Smooth muscle cell (in vitro differentiated cells): Measurements from ENCODE around the gene WDR27. TPM values are rescaled to one million over a fixed set of nuclear protein-coding genes. Genes with fewer than 3 reads are reported as not detected.

Experiments used
- DNase-seq: peaks from one replicate; lab custom pipeline; 2025; ENCODE audit not compliant: unreplicated experiment; lab: John Stamatoyannopoulos, UW
- H2AFZ ChIP-seq: fragments of 200-600 bp; sonication (generic); 2 replicates; pipeline ENCODE4 v1.6.0; 2016; ENCODE audit warnings: antibody characterized with exemption, low read depth, mild to moderate bottlenecking
- H3F3A ChIP-seq: fragments of 200-600 bp; sonication (generic); 2 replicates; pipeline ENCODE4 v1.6.0; 2017; ENCODE audit warnings: antibody characterized with exemption, low read depth
- H3K27ac ChIP-seq: fragments of 200-600 bp; sonication (generic); 2 replicates; pipeline ENCODE4 v1.5.1; 2016; ENCODE audit warnings: low read depth, mild to moderate bottlenecking
- H3K27me3 ChIP-seq: fragments of 200-600 bp; sonication (generic); 2 replicates; pipeline ENCODE4 v1.6.1; 2016; ENCODE audit warnings: low read depth, mild to moderate bottlenecking
- H3K36me3 ChIP-seq: fragments of 200-600 bp; sonication (generic); 2 replicates; pipeline ENCODE4 v1.5.1; 2016; ENCODE audit warnings: low read depth
- H3K4me1 ChIP-seq: fragments of 200-600 bp; sonication (generic); 2 replicates; pipeline ENCODE4 v1.5.1; 2016; ENCODE audit warnings: low read depth
- H3K4me2 ChIP-seq: fragments of 200-600 bp; sonication (generic); 2 replicates; pipeline ENCODE4 v1.6.0; 2016; ENCODE audit warnings: mild to moderate bottlenecking
- H3K4me3 ChIP-seq: fragments of 200-600 bp; sonication (generic); 2 replicates; pipeline ENCODE4 v1.5.1; 2016; ENCODE audit warnings: mild to moderate bottlenecking
- H3K79me2 ChIP-seq: fragments of 200-600 bp; sonication (generic); 2 replicates; pipeline ENCODE4 v1.6.0; 2016; ENCODE audit warnings: low read depth, mild to moderate bottlenecking
- H3K9ac ChIP-seq: fragments of 200-600 bp; sonication (generic); 2 replicates; pipeline ENCODE4 v1.6.0; 2016; ENCODE audit warnings: low read depth
- H3K9me3 ChIP-seq: fragments of 200-600 bp; sonication (generic); replicated peaks from 2 replicates; pipeline ENCODE4 v1.5.1; 2016; ENCODE audit warnings: low read depth
- H4K20me1 ChIP-seq: fragments of 200-600 bp; sonication (generic); 2 replicates; pipeline ENCODE4 v1.6.0; 2016; ENCODE audit warnings: low read depth
- CTCF ChIP-seq: fragments of 200-600 bp; sonication (generic); IDR thresholded peaks from 2 replicates; pipeline ENCODE4 v1.5.1; 2017; ENCODE audit warnings: borderline replicate concordance, mild to moderate bottlenecking, antibody characterized with exemption; ENCODE audit not compliant: insufficient read depth, poor library complexity, severe bottlenecking
- WGBS: methylation state at CpG from one replicate; pipeline ENCODE4 v1.1.7; 2016; ENCODE audit warnings: low lambda C conversion rate; 5-methylcytosine and 5-hydroxymethylcytosine counted together
- polyA plus RNA-seq: library from polyadenylated mRNA; unstranded; fragments of >200 nt; fragmentation: Nextera tagmentation; extraction: Ambion mirVana; gene quantifications from 2 replicates; pipeline ENCODE4 v1.2.1, GENCODE V29; 2016
- total RNA-seq: library from RNA; depleted of rRNA; stranded (reverse); fragments of >200 nt; gene quantifications from 2 replicates; pipeline ENCODE4 v1.2.3, GENCODE V29; 2014

The WDR27 gene
- total and polyA plus RNA-seq, 2 experiments from 2014 or later, result 26.0 to 47.0 TPM

DNA sequence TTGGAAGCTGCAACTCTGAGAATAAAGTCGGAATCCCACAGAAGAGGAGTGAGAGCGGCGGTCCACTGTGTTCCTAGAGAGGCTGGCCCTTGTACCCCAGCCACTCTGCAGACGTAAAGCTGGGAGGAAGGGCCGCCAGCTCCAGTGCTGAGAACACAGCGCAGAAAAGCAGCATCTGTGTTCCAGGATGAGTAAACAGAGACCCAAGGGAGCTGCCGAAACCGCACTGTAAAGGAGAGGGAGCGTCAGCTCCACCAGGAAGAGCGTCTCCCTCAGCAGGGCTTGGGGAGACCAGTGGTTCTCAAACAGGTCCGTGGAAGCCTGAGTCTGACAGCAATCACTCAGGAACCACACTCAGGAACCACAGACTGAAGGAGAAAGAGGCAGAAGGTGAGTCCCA, 134.0 kb downstream of the WDR27 start:
- Histone ChIP-seq H4K20me1 (no peaks in the 10 kb centered on the region), H3K4me3 (no peak overlapping the region), H3K9ac (no peak overlapping the region), H3F3A (no peaks in the 10 kb centered on the region), H3K4me1 (no peaks in the 10 kb centered on the region), H3K4me2 (no peak overlapping the region), H3K9me3 (no peaks in the 10 kb centered on the region), H3K36me3 (no peaks in the 10 kb centered on the region), H3K27ac (no peak overlapping the region), H3K79me2 (no peaks in the 10 kb centered on the region), H3K27me3 (no peaks in the 10 kb centered on the region), H2AFZ (no peak overlapping the region)
- 92% methylated on average over 11 of the region's 11 CpGs for WGBS
- no peak for DNase-seq
- TF ChIP-seq CTCF, result no peak

- DNase-seq, result no peak
- no peaks in the 10 kb centered on the region for H3K4me1 ChIP-seq
- no peaks in the 10 kb centered on the region for H3F3A ChIP-seq
- no peak overlapping the region for H3K4me2 ChIP-seq
- H3K27ac ChIP-seq, result no peak overlapping the region
- H2AFZ ChIP-seq, result no peak overlapping the region
- H3K36me3 ChIP-seq, result no peaks in the 10 kb centered on the region
- WGBS, result 94% methylated on average over 19 of the region's 19 CpGs
- no peaks in the 10 kb centered on the region for H3K9me3 ChIP-seq
- H4K20me1 ChIP-seq, result no peaks in the 10 kb centered on the region
- H3K4me3 ChIP-seq, result no peak overlapping the region
- no peaks in the 10 kb centered on the region for H3K27me3 ChIP-seq
- no peaks in the 10 kb centered on the region for H3K79me2 ChIP-seq
- TF ChIP-seq CTCF, result no peak
- H3K9ac ChIP-seq, result no peak overlapping the region
Measured at GRCh38 chr6:169566961-169567750, 134.7 kb downstream of the WDR27 start.

DNA sequence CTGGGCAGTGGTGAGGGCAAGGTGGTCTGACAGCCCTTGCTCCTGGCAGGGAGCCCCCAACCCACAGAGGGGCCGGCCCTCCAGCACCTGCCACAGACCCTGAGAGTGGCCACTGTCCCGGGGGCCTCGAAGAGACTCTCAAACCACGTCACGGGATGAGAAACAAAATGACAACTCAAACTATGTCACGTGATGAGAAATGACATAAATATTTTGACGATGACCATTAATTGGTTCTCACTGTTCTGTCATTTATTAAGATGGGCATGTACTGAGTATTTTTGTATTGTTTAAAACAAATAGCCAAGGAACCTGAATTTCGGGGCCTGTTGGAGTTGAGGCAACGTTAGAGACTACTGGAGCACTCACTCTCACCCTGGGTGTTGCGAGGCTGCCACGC, 135.5 kb downstream of the WDR27 start:
- no peaks in the 10 kb centered on the region for H3K9me3 ChIP-seq
- no peaks in the 10 kb centered on the region for H3K27me3 ChIP-seq
- no peak overlapping the region for H3K27ac ChIP-seq
- H2AFZ ChIP-seq, result no peak overlapping the region
- whole genome bisulfite sequencing, result 79% methylated on average over 11 of the region's 11 CpGs
- no peak overlapping the region for H3K4me2 ChIP-seq
- H3K9ac ChIP-seq, result no peak overlapping the region
- no peaks in the 10 kb centered on the region for H3K36me3 ChIP-seq
- no peak for DNase-seq
- H3K79me2 ChIP-seq, result no peaks in the 10 kb centered on the region
- H3K4me1 ChIP-seq, result no peaks in the 10 kb centered on the region
- no peaks in the 10 kb centered on the region for H4K20me1 ChIP-seq
- no peak for TF ChIP-seq CTCF
- no peak overlapping the region for H3K4me3 ChIP-seq
- H3F3A ChIP-seq, result no peaks in the 10 kb centered on the region
